Neural crest cell (in vitro differentiated cells): ENCODE results near the gene UGGT2. TPM values are rescaled to one million over a fixed set of nuclear protein-coding genes. Genes with fewer than 3 reads are reported as not detected.

ENCODE experiments used
- DNase-seq: peaks from one replicate; pipeline ENCODE4 v3.0.0; 2021; ENCODE audit warnings: low read depth, mixed read lengths, low spot score
- H3K27ac Mint-ChIP-seq: one replicate; pipeline ENCODE4 v1.8.0; 2021; ENCODE audit warnings: mild to moderate bottlenecking, mixed read lengths; ENCODE audit not compliant: unreplicated experiment
- H3K27me3 Mint-ChIP-seq: 2 replicates; pipeline ENCODE4 v1.8.0; 2021; ENCODE audit warnings: low read depth, mild to moderate bottlenecking, mixed read lengths
- H3K36me3 Mint-ChIP-seq: 2 replicates; pipeline ENCODE4 v1.8.0; 2021; ENCODE audit warnings: low read depth, mild to moderate bottlenecking, mixed read lengths
- H3K4me1 Mint-ChIP-seq: 2 replicates; pipeline ENCODE4 v1.8.0; 2021; ENCODE audit warnings: mixed read lengths
- H3K4me3 Mint-ChIP-seq: one replicate; pipeline ENCODE4 v1.8.0; 2021; ENCODE audit warnings: mild to moderate bottlenecking, mixed read lengths
- H3K9me3 Mint-ChIP-seq: 2 replicates; pipeline ENCODE4 v1.8.0; 2021; ENCODE audit warnings: mixed read lengths
- CTCF ChIP-seq: fragments of 200-600 bp; sonication (generic); conservative IDR thresholded peaks from 2 replicates; pipeline ENCODE4 v1.5.0; 2021; ENCODE audit warnings: antibody characterized with exemption, mild to moderate bottlenecking
- total RNA-seq: library from RNA; stranded (reverse); gene quantifications from 2 replicates; pipeline ENCODE4 v1.2.1, GENCODE V29; 2021

The UGGT2 gene
- total RNA-seq, 1 donor from 2014 or later: 32.9 TPM

GRCh38 chr13:96032717-96033116 is 20.5 kb downstream of the UGGT2 start:
- H3K4me1 Mint-ChIP-seq: no peaks in the 10 kb centered on the region
- H3K27ac Mint-ChIP-seq: no peak overlapping the region
- no peak for TF ChIP-seq CTCF
- DNase-seq: no peak
- H3K9me3 Mint-ChIP-seq: no peaks in the 10 kb centered on the region
- no peaks in the 10 kb centered on the region for H3K36me3 Mint-ChIP-seq
- H3K4me3 Mint-ChIP-seq: no peak overlapping the region
- H3K27me3 Mint-ChIP-seq: no peaks in the 10 kb centered on the region

GRCh38 chr13:96029002-96029401 is 24.2 kb downstream of the UGGT2 start:
- Mint-ChIP-seq H3K27ac (no peak overlapping the region), H3K27me3 (no peaks in the 10 kb centered on the region), H3K4me1 (no peaks in the 10 kb centered on the region), H3K9me3 (no peaks in the 10 kb centered on the region), H3K4me3 (no peak overlapping the region), H3K36me3 (no peaks in the 10 kb centered on the region)
- DNase-seq: no peak
- no peak for TF ChIP-seq CTCF

- Mint-ChIP-seq H3K27ac (no peak overlapping the region), H3K4me1 (no peaks in the 10 kb centered on the region), H3K9me3 (no peaks in the 10 kb centered on the region), H3K36me3 (peaks cover 2% of the 10 kb centered on the region), H3K4me3 (no peak overlapping the region), H3K27me3 (no peaks in the 10 kb centered on the region)
- no peak for TF ChIP-seq CTCF
- DNase-seq: no peak
Measured at GRCh38 chr13:96027496-96027895, 25.7 kb downstream of the UGGT2 start.

GRCh38 chr13:96025283-96025682 is 27.9 kb downstream of the UGGT2 start:
- H3K9me3 Mint-ChIP-seq: no peaks in the 10 kb centered on the region
- no peak for TF ChIP-seq CTCF
- H3K4me1 Mint-ChIP-seq: peaks cover 3% of the 10 kb centered on the region

GRCh38 chr13:96020931-96021330 is 32.3 kb downstream of the UGGT2 start:
- Mint-ChIP-seq H3K27ac (no peak overlapping the region), H3K4me3 (no peak overlapping the region), H3K4me1 (peaks cover 6% of the 10 kb centered on the region), H3K27me3 (no peaks in the 10 kb centered on the region), H3K9me3 (no peaks in the 10 kb centered on the region), H3K36me3 (peaks cover 17% of the 10 kb centered on the region)
- no peak for TF ChIP-seq CTCF
- DNase-seq: no peak

More at GRCh38 chr13:96025283-96025682, 27.9 kb downstream of the UGGT2 start:
- no peak overlapping the region for H3K4me3 Mint-ChIP-seq
- no peak for DNase-seq
- no peaks in the 10 kb centered on the region for H3K27me3 Mint-ChIP-seq
- peaks cover 6% of the 10 kb centered on the region for H3K36me3 Mint-ChIP-seq
- H3K27ac Mint-ChIP-seq: no peak overlapping the region

GRCh38 chr13:96020155-96020575 is 33.0 kb downstream of the UGGT2 start:
- Mint-ChIP-seq H3K9me3 (no peaks in the 10 kb centered on the region), H3K27me3 (no peaks in the 10 kb centered on the region), H3K27ac (no peak overlapping the region), H3K36me3 (peaks cover 20% of the 10 kb centered on the region), H3K4me1 (peaks cover 6% of the 10 kb centered on the region), H3K4me3 (no peak overlapping the region)
- DNase-seq: peak; percentile 7
- peak; percentile 80 for TF ChIP-seq CTCF
